PC-3 (cell line): Measurements from ENCODE around the gene EXOC4. TPM values are rescaled to one million over a fixed set of nuclear protein-coding genes. Genes with fewer than 3 reads are reported as not detected.

Experiments
- ATAC-seq: fragments of 200-7000 bp; cut with Tn5 transposase; 2 replicates; pipeline ENCODE4 v1.9.1; 2020; ENCODE audit warnings: mild to moderate bottlenecking, moderate library complexity
- BruUV-seq: library from RNA; stranded (reverse); fragments of 400-500 nt; replicated peaks from 2 replicates; lab custom pipeline; 2021; lab: Mats Ljungman, UMichigan
- CTCF ChIA-PET: fragments of 300-600 bp; sonication (Branson Sonifier 250); formaldehyde crosslinking; loops from one replicate; lab custom pipeline; 2022; ENCODE audit warnings: antibody characterized with exemption; lab: Charles Lee
- POLR2A ChIA-PET: fragments of 300-600 bp; sonication (Branson Sonifier 250); formaldehyde crosslinking; loops from one replicate; lab custom pipeline; 2022; ENCODE audit warnings: antibody characterized with exemption; ENCODE audit not compliant: unreplicated experiment; lab: Charles Lee
- DNase-seq: peaks from one replicate; pipeline ENCODE4 v3.0.0-alpha.2; 2015
- H2AFZ ChIP-seq: fragments of 300-600 bp; sonication (generic); 2 replicates; pipeline ENCODE4 v1.6.0; 2016; ENCODE audit warnings: antibody characterized with exemption, low read length
- H3F3A ChIP-seq: fragments of 300-600 bp; sonication (generic); one replicate; pipeline ENCODE4 v1.6.0; 2017; ENCODE audit warnings: antibody characterized with exemption, low read length, control low read depth, mild to moderate bottlenecking; ENCODE audit not compliant: unreplicated experiment
- H3K27ac ChIP-seq: fragments of 300-600 bp; sonication (generic); 2 replicates; pipeline ENCODE4 v1.5.1; 2016; ENCODE audit warnings: mild to moderate bottlenecking, low read length
- H3K27me3 ChIP-seq: fragments of 300-600 bp; sonication (generic); 2 replicates; pipeline ENCODE4 v1.6.1; 2016; ENCODE audit warnings: low read length, mixed read lengths
- H3K36me3 ChIP-seq: fragments of 300-600 bp; sonication (generic); 2 replicates; pipeline ENCODE4 v1.6.1; 2016; ENCODE audit warnings: low read depth, mixed run types, low read length, mixed read lengths
- H3K4me1 ChIP-seq: fragments of 300-600 bp; sonication (generic); 2 replicates; pipeline ENCODE4 v1.5.1; 2016; ENCODE audit warnings: low read length; ENCODE audit not compliant: insufficient read depth
- H3K4me2 ChIP-seq: fragments of 300-600 bp; sonication (generic); 2 replicates; pipeline ENCODE4 v1.6.0; 2016; ENCODE audit warnings: low read length
- H3K4me3 ChIP-seq: fragments of 300-600 bp; sonication (generic); 2 replicates; pipeline ENCODE4 v1.5.1; 2016; ENCODE audit warnings: mild to moderate bottlenecking, low read length, mixed read lengths
- H3K79me2 ChIP-seq: fragments of 300-600 bp; sonication (generic); 2 replicates; pipeline ENCODE4 v1.6.1; 2017; ENCODE audit warnings: low read length, mixed read lengths
- H3K9ac ChIP-seq: fragments of 300-600 bp; sonication (generic); 2 replicates; pipeline ENCODE4 v1.6.0; 2016; ENCODE audit warnings: mild to moderate bottlenecking, low read length
- H3K9me2 ChIP-seq: fragments of 300-600 bp; sonication (generic); replicated peaks from 2 replicates; pipeline ENCODE4 v1.6.1; 2016; ENCODE audit warnings: mixed run types, low read length, mixed read lengths
- H3K9me3 ChIP-seq: fragments of 300-600 bp; sonication (generic); 2 replicates; pipeline ENCODE4 v1.6.1; 2016; ENCODE audit warnings: low read length, mixed read lengths
- H4K20me1 ChIP-seq: fragments of 300-600 bp; sonication (generic); 2 replicates; pipeline ENCODE4 v1.6.1; 2016; ENCODE audit warnings: low read length, mixed read lengths
- CTCF ChIP-seq: fragments of 300-600 bp; sonication (generic); conservative IDR thresholded peaks from 2 replicates; pipeline ENCODE4 v1.5.1; 2017; ENCODE audit warnings: antibody characterized with exemption, low read depth, mild to moderate bottlenecking, low read length
- EZH2 ChIP-seq: fragments of 300-600 bp; sonication (generic); IDR thresholded peaks from one replicate; pipeline ENCODE4 v1.6.1; 2017; ENCODE audit warnings: antibody characterized with exemption, mild to moderate bottlenecking, low read length; ENCODE audit not compliant: unreplicated experiment
- EZH2phosphoT487 ChIP-seq: fragments of 300-600 bp; sonication (generic); IDR thresholded peaks from 2 replicates; pipeline ENCODE4 v1.6.1; 2018; ENCODE audit warnings: mild to moderate bottlenecking, antibody characterized with exemption, low read length, borderline replicate concordance
- intact Hi-C: fragments of 100-400 bp; cut with micrococcal nuclease; formaldehyde crosslinking; loops from 2 replicates; pipeline ENCODE4 v1.9.0; 2023
- total RNA-seq: library from RNA; depleted of rRNA; stranded (reverse); fragments of >200 nt; gene quantifications from 2 replicates; pipeline ENCODE4 v1.2.3, GENCODE V29; 2014

EXOC4 gene
- total RNA-seq, 1 experiment from 2014 or later = 43.5 TPM

DNA sequence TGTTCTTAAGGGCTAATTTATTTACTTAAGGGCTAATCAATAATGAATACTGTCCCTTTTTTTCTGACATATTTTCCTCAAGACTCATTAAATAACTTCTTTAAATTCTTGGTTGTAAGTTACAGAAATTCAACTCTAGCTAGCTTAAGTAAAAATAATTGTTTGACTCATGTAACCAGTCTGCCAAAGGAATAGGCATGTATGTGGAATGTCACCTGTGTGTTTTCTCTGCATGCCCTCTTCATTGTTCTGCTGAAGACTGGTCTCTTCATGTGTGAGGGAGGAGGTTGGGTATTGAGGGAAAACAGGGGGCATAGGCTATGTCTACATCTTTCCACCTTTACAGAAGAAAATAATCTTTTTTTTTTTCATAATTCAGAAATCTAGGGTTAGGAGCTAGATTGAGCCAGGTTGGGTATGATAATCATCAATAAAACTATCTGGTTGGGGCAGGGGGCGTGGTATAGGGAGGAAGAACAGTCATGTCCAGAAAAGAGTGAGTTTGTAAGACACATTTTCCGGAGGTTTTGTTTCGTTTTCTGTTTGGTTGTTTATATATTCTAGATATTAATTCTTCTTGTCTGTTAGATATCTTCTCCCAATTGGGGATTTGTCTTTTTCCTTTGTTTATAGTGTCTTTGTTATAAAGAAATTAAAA, 37.9 kb downstream of the EXOC4 start:
- DNase-seq = no peak
- Histone ChIP-seq H3K9me2 (no peaks in the 10 kb centered on the region), H3K4me3 (no peak overlapping the region), H3K79me2 (no peaks in the 10 kb centered on the region), H3K4me1 (no peaks in the 10 kb centered on the region), H3K36me3 (peaks cover 4% of the 10 kb centered on the region; the same call in 1 of the 2 replicates), H3K4me2 (no peak overlapping the region), H2AFZ (no peak overlapping the region), H3K9me3 (no peaks in the 10 kb centered on the region), H3F3A (no peaks in the 10 kb centered on the region), H4K20me1 (no peaks in the 10 kb centered on the region), H3K27me3 (no peaks in the 10 kb centered on the region), H3K9ac (no peak overlapping the region), H3K27ac (no peak overlapping the region)
- intact Hi-C loops = no loop called here
- BruUV-seq = no TSS peak
- CTCF ChIA-PET = no interaction called here
- TF ChIP-seq EZH2 (no peak), CTCF (no peak), EZH2phosphoT487 (no peak)
- POLR2A ChIA-PET = no interaction called here
- ATAC-seq = no peak

- H3K79me2 ChIP-seq = no peaks in the 10 kb centered on the region
- CTCF ChIA-PET = interaction anchor here (0.6 kb wide), 1 partner anchor 51 kb away, joined by 4 read pairs; no protein-coding TSS in a partner anchor
- no peak overlapping the region for H2AFZ ChIP-seq
- intact Hi-C loops = no loop called here
- POLR2A ChIA-PET = no interaction called here
- H3K36me3 ChIP-seq = peaks cover 4% of the 10 kb centered on the region; the same call in 1 of the 2 replicates
- no peak overlapping the region for H3K27ac ChIP-seq
- no peaks in the 10 kb centered on the region for H3K9me3 ChIP-seq
- H3K27me3 ChIP-seq = no peaks in the 10 kb centered on the region
- H3K4me2 ChIP-seq = no peak overlapping the region
- no TSS peak for BruUV-seq
- no peaks in the 10 kb centered on the region for H3K9me2 ChIP-seq
- ATAC-seq (no peak), DNase-seq (no peak)
- no peaks in the 10 kb centered on the region for H4K20me1 ChIP-seq
- TF ChIP-seq EZH2 = no peak
- no peak for TF ChIP-seq EZH2phosphoT487
- TF ChIP-seq CTCF = no peak
- no peaks in the 10 kb centered on the region for H3F3A ChIP-seq
- H3K4me3 ChIP-seq = no peak overlapping the region
- no peaks in the 10 kb centered on the region for H3K4me1 ChIP-seq
- H3K9ac ChIP-seq = no peak overlapping the region
These were observed 39.8 kb downstream of the EXOC4 start for GRCh38 chr7:133292631-133293030.
